ENCODE results near the gene CCDC13. TPM values are rescaled to one million over a fixed set of nuclear protein-coding genes. Genes with fewer than 3 reads are reported as not detected.
"Not testable (repeated sequence)": the region's sequence is repeated elsewhere in the genome, so short reads cannot be mapped to it uniquely, and the experiment has no call there.

Gene CCDC13
- total and polyA plus RNA-seq, 12 donors = 0.16 to 1.2 (median 0.55) TPM; not detected in 2

GRCh38 chr3:42815826-42816225 is 42.8 kb upstream of the CCDC13 start:
- DNase-seq (no peak), ATAC-seq (peak in 1 of 8 donors; percentile 32)
- no peaks in the 10 kb centered on the region for H3K36me3 ChIP-seq
- H3K27ac ChIP-seq = no peak overlapping the region
- peaks cover 0 to 30% (median 11%) of the 10 kb centered on the region in 9 donors for H3K4me1 ChIP-seq
- H3K9me3 ChIP-seq = no peaks in the 10 kb centered on the region
- 79 to 84% methylated on average over 2 of the region's 2 CpGs for WGBS, 2 donors
- TF ChIP-seq CTCF (IDR thresholded peaks at IDR 0.05) = no peak
- H3K27me3 ChIP-seq = no peaks in the 10 kb centered on the region
- intact Hi-C loops (cut with DNase I) = no loop called here
- H3K4me3 ChIP-seq = no peak overlapping the region

- no peak for TF ChIP-seq CTCF (IDR thresholded peaks at IDR 0.05)
- Histone ChIP-seq H3K36me3 (no peaks in the 10 kb centered on the region), H3K9me3 (no peaks in the 10 kb centered on the region), H3K27me3 (no peaks in the 10 kb centered on the region), H3K4me3 (no peak overlapping the region), H3K27ac (peak overlapping the region in 3 of 10 donors; percentile 2 to 37 (median 8)), H3K4me1 (peaks cover 0 to 30% (median 11%) of the 10 kb centered on the region in 9 donors)
- intact Hi-C loops (cut with DNase I) = no loop called here
- no peak for DNase-seq
- ATAC-seq = peak; percentile 23 to 87 (median 74)
- 19 to 23% methylated on average over 2 of the region's 2 CpGs for WGBS, 2 donors
These were observed 42.0 kb upstream of the CCDC13 start for GRCh38 chr3:42814914-42815507.

GRCh38 chr3:42814246-42814645 is 41.2 kb upstream of the CCDC13 start:
- 55 to 73% methylated on average over 5 of the region's 5 CpGs for WGBS, 2 donors

GRCh38 chr3:42811118-42811883 is 38.2 kb upstream of the CCDC13 start:
- peaks cover 0 to 30% (median 11%) of the 10 kb centered on the region in 9 donors for H3K4me1 ChIP-seq
- 35 to 40% methylated on average over 15 of the region's 15 CpGs for whole genome bisulfite sequencing, 2 donors
- H3K4me3 ChIP-seq; H3K36me3 ChIP-seq; H3K27me3 ChIP-seq; H3K9me3 ChIP-seq; ATAC-seq; intact Hi-C loops (cut with DNase I); H3K27ac ChIP-seq; DNase-seq: not testable (repeated sequence)

More at GRCh38 chr3:42814246-42814645, 41.2 kb upstream of the CCDC13 start:
- H3K27ac ChIP-seq = peak overlapping the region in 3 of 10 donors; percentile 2 to 37 (median 8)
- DNase-seq = no peak
- H3K9me3 ChIP-seq = no peaks in the 10 kb centered on the region
- TF ChIP-seq CTCF (IDR thresholded peaks at IDR 0.05) = no peak
- peak in 3 of 8 donors; percentile 57 to 62 (median 59) for ATAC-seq
- no peaks in the 10 kb centered on the region for H3K36me3 ChIP-seq
- no peak overlapping the region for H3K4me3 ChIP-seq
- intact Hi-C loops (cut with DNase I) = no loop called here
- H3K4me1 ChIP-seq = peaks cover 0 to 30% (median 11%) of the 10 kb centered on the region in 9 donors
- H3K27me3 ChIP-seq = no peaks in the 10 kb centered on the region

GRCh38 chr3:42810706-42811105 is 37.7 kb upstream of the CCDC13 start:
- WGBS, 2 donors = 89% methylated on average over 10 of the region's 10 CpGs
- H3K27ac ChIP-seq; intact Hi-C loops (cut with DNase I); DNase-seq; ATAC-seq; H3K4me3 ChIP-seq; H3K36me3 ChIP-seq; H3K27me3 ChIP-seq; H3K9me3 ChIP-seq: not testable (repeated sequence)
- peaks cover 0 to 28% (median 11%) of the 10 kb centered on the region in 9 donors for H3K4me1 ChIP-seq

Data from heart right ventricle (tissue), 16 donors.